Measurements from ENCODE around the gene TNFRSF9. TPM values are rescaled to one million over a fixed set of nuclear protein-coding genes. Genes with fewer than 3 reads are reported as not detected.
"Not testable (repeated sequence)": the region's sequence is repeated elsewhere in the genome, so short reads cannot be mapped to it uniquely, and the experiment has no call there.

The TNFRSF9 gene
- total and polyA plus RNA-seq, 8 donors, result 0.11 to 4.3 (median 0.22) TPM

DNA sequence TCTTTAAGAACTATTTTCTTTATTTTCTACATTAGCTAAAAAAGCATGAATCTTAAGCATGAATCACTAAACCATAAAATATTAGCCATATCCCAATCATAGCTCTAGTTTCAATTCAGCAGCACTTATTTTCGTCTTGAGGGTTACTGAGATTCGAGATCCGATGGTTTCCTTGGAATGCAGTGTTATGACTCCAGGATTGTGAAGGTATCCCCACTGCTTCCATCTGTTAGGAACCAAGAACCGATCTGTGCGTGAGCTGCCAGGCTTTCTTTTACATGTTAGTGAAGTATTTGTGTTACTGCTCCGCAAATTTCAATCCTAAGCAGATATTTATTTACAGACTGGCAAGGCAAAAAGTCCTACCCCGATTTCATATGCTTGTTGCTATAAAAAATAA is 18.8 kb downstream of the TNFRSF9 start:
- no peaks in the 10 kb centered on the region for H3K36me3 ChIP-seq
- peaks cover 5 to 9% of the 10 kb centered on the region in 2 donors for H3K27me3 ChIP-seq
- no peak overlapping the region for H3K27ac ChIP-seq
- no peak overlapping the region for H3K4me3 ChIP-seq
- ATAC-seq, result no peak
- TF ChIP-seq, protein P1, sequence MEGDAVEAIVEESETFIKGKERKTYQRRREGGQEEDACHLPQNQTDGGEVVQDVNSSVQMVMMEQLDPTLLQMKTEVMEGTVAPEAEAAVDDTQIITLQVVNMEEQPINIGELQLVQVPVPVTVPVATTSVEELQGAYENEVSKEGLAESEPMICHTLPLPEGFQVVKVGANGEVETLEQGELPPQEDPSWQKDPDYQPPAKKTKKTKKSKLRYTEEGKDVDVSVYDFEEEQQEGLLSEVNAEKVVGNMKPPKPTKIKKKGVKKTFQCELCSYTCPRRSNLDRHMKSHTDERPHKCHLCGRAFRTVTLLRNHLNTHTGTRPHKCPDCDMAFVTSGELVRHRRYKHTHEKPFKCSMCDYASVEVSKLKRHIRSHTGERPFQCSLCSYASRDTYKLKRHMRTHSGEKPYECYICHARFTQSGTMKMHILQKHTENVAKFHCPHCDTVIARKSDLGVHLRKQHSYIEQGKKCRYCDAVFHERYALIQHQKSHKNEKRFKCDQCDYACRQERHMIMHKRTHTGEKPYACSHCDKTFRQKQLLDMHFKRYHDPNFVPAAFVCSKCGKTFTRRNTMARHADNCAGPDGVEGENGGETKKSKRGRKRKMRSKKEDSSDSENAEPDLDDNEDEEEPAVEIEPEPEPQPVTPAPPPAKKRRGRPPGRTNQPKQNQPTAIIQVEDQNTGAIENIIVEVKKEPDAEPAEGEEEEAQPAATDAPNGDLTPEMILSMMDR (IDR thresholded peaks at IDR 0.05), result no peak
- no peaks in the 10 kb centered on the region for H3K4me1 ChIP-seq
- DNase-seq, result no peak
- intact Hi-C loops (cut with DNase I), result no loop called here
- no peaks in the 10 kb centered on the region for H3K9me3 ChIP-seq

DNA sequence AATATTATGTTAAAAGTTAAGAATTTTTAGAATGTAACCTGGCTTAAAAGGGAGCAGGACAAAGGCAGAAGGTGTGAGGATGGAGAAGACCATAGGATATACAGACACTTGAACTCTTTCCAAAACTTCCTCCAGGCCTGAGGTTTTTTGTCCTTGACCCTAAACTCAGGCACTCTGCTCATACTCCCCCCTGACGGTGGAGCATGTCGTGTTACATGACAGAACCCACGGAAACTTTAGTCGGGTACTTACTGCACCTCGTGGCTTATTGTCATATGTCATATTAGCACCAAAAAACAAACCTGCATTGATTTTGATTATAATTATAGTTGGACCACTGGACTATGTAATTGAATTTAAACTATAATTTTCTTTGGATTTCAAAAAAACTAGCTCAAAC is 20.8 kb downstream of the TNFRSF9 start:
- H3K4me3 ChIP-seq, result no peak overlapping the region
- H3K27me3 ChIP-seq, result peaks cover 0 to 10% of the 10 kb centered on the region in 2 donors
- intact Hi-C loops (cut with DNase I), result no loop called here
- H3K9me3 ChIP-seq, result no peaks in the 10 kb centered on the region
- H3K4me1 ChIP-seq, result no peaks in the 10 kb centered on the region
- DNase-seq, result no peak
- TF ChIP-seq, protein P1 (IDR thresholded peaks at IDR 0.05), result no peak
- ATAC-seq, result no peak
- H3K27ac ChIP-seq, result no peak overlapping the region
- no peaks in the 10 kb centered on the region for H3K36me3 ChIP-seq

DNA sequence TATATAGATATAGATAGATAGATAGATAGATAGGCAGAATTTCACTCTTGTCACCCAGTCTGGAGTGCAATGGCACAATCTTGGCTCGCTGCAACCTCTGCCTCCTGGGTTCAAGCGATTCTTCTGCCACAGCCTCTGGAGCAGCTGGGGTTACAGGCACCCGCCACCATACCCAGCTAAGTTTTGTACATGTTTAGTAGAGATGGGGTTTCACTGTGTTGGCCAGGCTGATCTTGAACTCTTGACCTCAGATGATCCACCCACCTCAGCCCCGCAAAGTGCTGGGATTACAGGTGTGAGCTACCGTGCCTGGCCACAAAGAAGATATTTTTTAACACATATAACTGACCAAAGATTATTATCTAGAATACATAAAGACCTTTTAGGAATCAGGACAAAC is 22.7 kb downstream of the TNFRSF9 start:
- intact Hi-C loops (cut with DNase I), result not testable (repeated sequence)
- H3K27me3 ChIP-seq, result peaks cover 0 to 25% of the 10 kb centered on the region in 2 donors

DNA sequence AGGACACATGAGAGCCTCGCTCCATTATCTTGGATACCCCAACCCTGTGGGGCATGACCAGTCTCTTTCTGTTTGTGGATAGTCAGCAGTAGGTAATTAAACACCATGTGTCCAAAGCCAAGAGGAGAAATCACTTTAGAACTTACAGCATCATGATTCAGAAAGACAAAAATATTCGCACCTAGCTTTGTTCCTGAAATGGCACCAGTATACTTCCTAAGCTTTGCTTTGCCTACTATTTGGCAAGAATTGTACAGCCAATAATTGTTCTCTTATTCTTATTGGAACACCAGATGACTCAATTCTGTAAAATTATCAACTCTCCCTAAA is 24.2 kb downstream of the TNFRSF9 start:
- Histone ChIP-seq H3K9me3 (no peaks in the 10 kb centered on the region), H3K27ac (no peak overlapping the region), H3K27me3 (peaks cover 0 to 28% of the 10 kb centered on the region in 2 donors), H3K36me3 (no peaks in the 10 kb centered on the region), H3K4me1 (no peaks in the 10 kb centered on the region), H3K4me3 (no peak overlapping the region)
- no peak for DNase-seq
- no peak for ATAC-seq
- TF ChIP-seq, protein P1 (IDR thresholded peaks at IDR 0.05), result no peak
- intact Hi-C loops (cut with DNase I), result no loop called here

More for the DNA sequence above, 22.7 kb downstream of the TNFRSF9 start:
- not testable (repeated sequence) for ATAC-seq, H3K27ac ChIP-seq, H3K9me3 ChIP-seq, DNase-seq, H3K4me1 ChIP-seq, H3K4me3 ChIP-seq, H3K36me3 ChIP-seq

DNA sequence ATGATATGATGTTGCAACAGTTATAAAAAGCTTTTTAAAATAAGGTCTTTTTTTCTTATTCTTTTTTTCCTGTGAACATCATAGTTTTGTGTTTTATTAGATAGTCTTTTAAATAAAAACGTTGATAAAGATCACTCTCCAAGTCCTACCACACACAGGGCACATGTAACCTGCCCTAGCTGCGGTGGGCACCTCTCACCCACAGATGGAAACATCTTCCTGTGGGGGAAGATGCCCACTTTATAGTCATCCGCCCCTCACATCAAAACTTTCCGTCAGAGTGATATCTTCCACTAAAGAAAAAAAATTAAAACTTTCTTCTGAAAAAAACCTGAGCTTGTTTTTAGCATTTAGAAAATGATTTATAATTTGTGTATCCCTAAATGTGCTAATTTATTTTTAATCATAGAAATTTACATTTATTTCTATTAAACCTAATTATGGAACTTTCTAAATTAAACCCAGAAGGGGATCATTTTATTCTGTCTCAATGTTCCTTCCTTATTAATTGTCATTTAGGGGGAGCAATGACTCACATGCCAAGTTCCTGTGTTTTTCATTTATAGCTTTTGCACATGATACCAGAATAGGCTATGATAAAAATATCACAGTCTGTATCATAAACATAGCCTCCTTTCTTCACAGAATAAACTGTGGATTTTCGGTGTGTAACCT is 24.7 kb downstream of the TNFRSF9 start:
- Histone ChIP-seq H3K27ac (no peak overlapping the region), H3K27me3 (peaks cover 0 to 28% of the 10 kb centered on the region in 2 donors), H3K36me3 (no peaks in the 10 kb centered on the region), H3K4me3 (no peak overlapping the region), H3K4me1 (no peaks in the 10 kb centered on the region), H3K9me3 (no peaks in the 10 kb centered on the region)
- ATAC-seq (no peak), DNase-seq (no peak)
- intact Hi-C loops (cut with DNase I), result no loop called here
- TF ChIP-seq, protein P1 (IDR thresholded peaks at IDR 0.05), result no peak
